IMR-90 (cell line): Measurements from ENCODE around the gene NNT. TPM values are rescaled to one million over a fixed set of nuclear protein-coding genes. Genes with fewer than 3 reads are reported as not detected.

Experiments used
- ATAC-seq: fragments of 200-7000 bp; cut with Tn5 transposase; 2 replicates; pipeline ENCODE4 v1.9.1; 2020; ENCODE audit warnings: low read depth, mild to moderate bottlenecking, moderate library complexity
- BruUV-seq: library from RNA; stranded (reverse); fragments of 400-500 nt; replicated peaks from 2 replicates; lab custom pipeline; 2021; lab: Mats Ljungman, UMichigan
- CTCF ChIA-PET: fragments of 300-600 bp; formaldehyde crosslinking; extraction: SDS; loops from one replicate; lab custom pipeline; 2021; ENCODE audit warnings: antibody characterized with exemption; lab: Yijun Ruan, JAX
- POLR2A ChIA-PET: fragments of 300-600 bp; sonication (Branson Sonifier 250); formaldehyde crosslinking; loops from one replicate; lab custom pipeline; 2022; ENCODE audit warnings: antibody characterized with exemption; ENCODE audit not compliant: unreplicated experiment; lab: Charles Lee
- DNase-seq: peaks from one replicate; pipeline ENCODE4 v3.0.0; 2013
- H2AFZ ChIP-seq: replicated peaks from 2 replicates; pipeline ENCODE3; 2013; ENCODE audit warnings: low read length, mild to moderate bottlenecking; ENCODE audit not compliant: poor library complexity
- H2AK5ac ChIP-seq: 2 replicates; pipeline ENCODE4 v1.6.1; 2013; ENCODE audit warnings: low read depth, low read length, inconsistent platforms
- H2AK9ac ChIP-seq: replicated peaks from 2 replicates; pipeline ENCODE3; 2013; ENCODE audit warnings: mild to moderate bottlenecking, low read depth, low read length, moderate library complexity; ENCODE audit not compliant: poor library complexity
- H2BK120ac ChIP-seq: 2 replicates; pipeline ENCODE4 v1.6.1; 2013; ENCODE audit warnings: low read depth, low read length, inconsistent platforms
- H2BK15ac ChIP-seq: 3 replicates; pipeline ENCODE4 v1.6.1; 2013; ENCODE audit warnings: low read depth, low read length, inconsistent platforms
- H2BK20ac ChIP-seq: 2 replicates; pipeline ENCODE4 v1.6.1; 2013; ENCODE audit warnings: low read depth, mild to moderate bottlenecking, inconsistent platforms, low read length, moderate library complexity
- H2BK5ac ChIP-seq: 2 replicates; pipeline ENCODE4 v1.6.1; 2013; ENCODE audit warnings: mild to moderate bottlenecking, low read depth, low read length, inconsistent platforms; ENCODE audit not compliant: poor library complexity, severe bottlenecking
- H3K14ac ChIP-seq: replicated peaks from 2 replicates; pipeline ENCODE4 v1.6.1; 2013; ENCODE audit warnings: low read depth, low read length, inconsistent platforms
- H3K18ac ChIP-seq: 2 replicates; pipeline ENCODE4 v1.6.1; 2013; ENCODE audit warnings: low read depth, low read length, control low read depth
- H3K23ac ChIP-seq: 2 replicates; pipeline ENCODE4 v1.6.1; 2013; ENCODE audit warnings: low read depth, low read length, inconsistent platforms
- H3K27ac ChIP-seq: 2 replicates; pipeline ENCODE4 v1.5.1; 2013; ENCODE audit warnings: mild to moderate bottlenecking, control low read depth, low read length; ENCODE audit not compliant: insufficient read depth
- H3K27me3 ChIP-seq: 2 replicates; pipeline ENCODE4 v1.6.1; 2013; ENCODE audit warnings: low read length; ENCODE audit not compliant: control insufficient read depth, insufficient read depth
- H3K36me3 ChIP-seq: 2 replicates; pipeline ENCODE4 v1.6.1; 2013; ENCODE audit warnings: low read length, mixed read lengths; ENCODE audit not compliant: control insufficient read depth, insufficient read depth
- H3K4ac ChIP-seq: 2 replicates; pipeline ENCODE4 v1.6.1; 2013; ENCODE audit warnings: low read depth, low read length, inconsistent platforms
- H3K4me1 ChIP-seq: 2 replicates; pipeline ENCODE4 v1.6.1; 2013; ENCODE audit warnings: low read length, mixed read lengths; ENCODE audit not compliant: control insufficient read depth, insufficient read depth
- H3K4me2 ChIP-seq: 2 replicates; pipeline ENCODE4 v1.6.1; 2013; ENCODE audit warnings: low read depth, mild to moderate bottlenecking, control low read depth, low read length, moderate library complexity
- H3K4me3 ChIP-seq: 2 replicates; pipeline ENCODE4 v1.5.1; 2013; ENCODE audit warnings: low read depth, mild to moderate bottlenecking, control low read depth, low read length, moderate library complexity; ENCODE audit not compliant: insufficient read depth
- H3K56ac ChIP-seq: 2 replicates; pipeline ENCODE4 v1.6.1; 2013; ENCODE audit warnings: low read length, inconsistent platforms; ENCODE audit not compliant: insufficient read depth; ENCODE audit errors: extremely low read depth
- H3K79me1 ChIP-seq, 2 experiments: 2 replicates each; pipeline ENCODE4 v1.6.1; 2013; ENCODE audit warnings: low read length in 2 of 2, inconsistent platforms in 1 of 2, low read depth in 1 of 2
- H3K9ac ChIP-seq: 2 replicates; pipeline ENCODE4 v1.6.1; 2013; ENCODE audit warnings: low read depth, low read length, control low read depth
- H3K9me1 ChIP-seq: 2 replicates; pipeline ENCODE4 v1.6.1; 2013; ENCODE audit warnings: low read length, inconsistent platforms; ENCODE audit not compliant: insufficient read depth
- H3K9me3 ChIP-seq: 2 replicates; pipeline ENCODE4 v1.6.1; 2013; ENCODE audit warnings: low read length; ENCODE audit not compliant: control insufficient read depth, insufficient read depth
- H4K20me1 ChIP-seq: 2 replicates; pipeline ENCODE4 v1.6.1; 2013; ENCODE audit warnings: low read length, inconsistent platforms; ENCODE audit not compliant: insufficient read depth
- H4K5ac ChIP-seq: 2 replicates; pipeline ENCODE4 v1.6.1; 2013; ENCODE audit warnings: mild to moderate bottlenecking, low read depth, low read length, control low read depth
- H4K8ac ChIP-seq, 2 experiments: 2 replicates each; pipeline ENCODE4 v1.6.1; 2013; ENCODE audit warnings: low read depth in 2 of 2, low read length in 2 of 2, control low read depth in 1 of 2, inconsistent platforms in 1 of 2
- H4K91ac ChIP-seq: 2 replicates; pipeline ENCODE4 v1.6.1; 2013; ENCODE audit warnings: low read depth, low read length, inconsistent platforms; ENCODE audit not compliant: insufficient read depth
- BHLHE40 ChIP-seq: fragments of 150-350 bp; IDR thresholded peaks from 2 replicates; pipeline ENCODE4 v1.6.1; 2016; ENCODE audit warnings: mild to moderate bottlenecking, low read depth, low read length
- RCOR1 ChIP-seq: IDR thresholded peaks from 2 replicates; pipeline ENCODE4 v1.6.1; 2012; ENCODE audit warnings: mild to moderate bottlenecking, low read length, improper control_type of control experiment; ENCODE audit not compliant: insufficient replicate concordance
- SMC3 ChIP-seq: fragments of 150-350 bp; IDR thresholded peaks from 2 replicates; pipeline ENCODE4 v1.6.1; 2016; ENCODE audit warnings: low read depth, mild to moderate bottlenecking, antibody characterized with exemption, low read length, moderate library complexity
- WGBS, 2 experiments: methylation state at CpG; one replicate each; pipeline versions ENCODE4 v1.1.5 to v1.1.7; 2013; ENCODE audit warnings: missing lambda C conversion rate in 2 of 2; ENCODE audit not compliant: insufficient read length in 1 of 2; ENCODE audit errors: extremely low coverage in 2 of 2; 5-methylcytosine and 5-hydroxymethylcytosine counted together
- dilution Hi-C: fragments of 300-500 bp; cut with HindIII; formaldehyde crosslinking; loops from one replicate; pipeline ENCODE4 v1.14.3; 2018; ENCODE audit warnings: low sequenced_read_pairs; ENCODE audit not compliant: unreplicated experiment
- in situ Hi-C: fragments of 300-500 bp; cut with MboI; formaldehyde crosslinking; loops from 3 replicates; pipeline ENCODE4 v1.14.3; 2019; ENCODE audit warnings: low sequenced_read_pairs, inconsistent platforms, mixed read lengths
- intact Hi-C: fragments of 100-400 bp; cut with micrococcal nuclease; formaldehyde crosslinking; loops from 2 replicates; pipeline ENCODE4 v1.10.0; 2022
- polyA plus RNA-seq, 3 experiments: library from polyadenylated mRNA; depleted of rRNA; stranded (reverse); fragments of >200 nt; gene quantifications; 2 replicates each; pipeline ENCODE4 v1.2.3, GENCODE V29; 2012; ENCODE audit warnings: low replicate concordance in 1 of 3
- total RNA-seq: library from RNA; depleted of rRNA; stranded (reverse); fragments of >200 nt; gene quantifications from 2 replicates; pipeline ENCODE4 v1.2.3, GENCODE V29; 2012
- TF ChIP-seq, protein P1 (sequence below): conservative IDR thresholded peaks from 2 replicates; pipeline ENCODE4 v1.5.1; 2012; ENCODE audit warnings: mild to moderate bottlenecking, low read depth, low read length, improper control_type of control experiment

Gene NNT
- total and polyA plus RNA-seq, 2 of the 4 experiments (the other 2 are of a cell fraction), result 23.1 to 57.2 TPM

DNA sequence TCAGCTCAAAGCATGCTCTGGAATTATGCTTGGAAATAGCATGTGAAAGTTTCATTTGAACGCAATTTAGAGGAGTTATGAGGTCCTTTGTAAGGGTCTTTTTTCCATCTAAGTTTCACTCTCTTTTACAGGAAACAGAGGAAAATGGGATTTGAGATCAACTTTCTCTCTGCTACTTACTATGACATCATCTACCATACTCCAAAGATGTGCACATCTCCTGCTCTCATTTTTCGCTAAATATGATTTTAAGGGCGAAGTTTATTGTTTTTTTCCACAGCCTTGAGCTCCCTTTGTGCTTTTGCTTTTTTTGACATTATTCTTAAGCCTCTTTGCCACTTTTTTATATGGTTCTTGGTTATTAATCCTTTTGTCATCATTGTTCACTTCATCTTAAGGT is 125.6 kb downstream of the NNT start:
- ChIA-PET CTCF (interaction anchor here (0.6 to 3.5 kb wide), 5 partner anchors 61 to 1046 kb away, joined by 3 to 16 read pairs (median 4); no protein-coding TSS in a partner anchor), POLR2A (no interaction called here)
- Histone ChIP-seq H3K4ac (no peak overlapping the region), H3K4me3 (no peak overlapping the region), H3K9ac (no peak overlapping the region), H2BK20ac (no peak overlapping the region), H3K23ac (no peak overlapping the region), H4K8ac (no peak overlapping the region), H3K4me1 (peaks cover 1% of the 10 kb centered on the region; the same call in 1 of the 2 replicates), H3K9me1 (no peaks in the 10 kb centered on the region), H3K14ac (no peak overlapping the region), H3K36me3 (no peaks in the 10 kb centered on the region), H3K27ac (no peak overlapping the region), H4K91ac (no peak overlapping the region), H3K4me2 (no peak overlapping the region), H3K9me3 (no peaks in the 10 kb centered on the region), H2BK120ac (no peak overlapping the region), H2AFZ (no peak overlapping the region), H3K79me1 (no peaks in the 10 kb centered on the region), H2AK5ac (no peak overlapping the region), H3K18ac (no peak overlapping the region), H2BK5ac (no peak overlapping the region), H3K27me3 (no peaks in the 10 kb centered on the region), H2AK9ac (no peak overlapping the region), H4K5ac (no peak overlapping the region), H2BK15ac (no peak overlapping the region), H3K56ac (no peak overlapping the region), H4K20me1 (no peaks in the 10 kb centered on the region)
- no TSS peak for BruUV-seq
- DNase-seq (no peak), ATAC-seq (no peak)
- WGBS, 2 experiments, result no CpG with 5 or more reads among the region's 3 CpGs
- intact Hi-C loops, result loop anchor here (2.0 to 5.0 kb wide), 2 partner anchors 96 to 1046 kb away; no protein-coding TSS in a partner anchor
- TF ChIP-seq, protein P1, sequence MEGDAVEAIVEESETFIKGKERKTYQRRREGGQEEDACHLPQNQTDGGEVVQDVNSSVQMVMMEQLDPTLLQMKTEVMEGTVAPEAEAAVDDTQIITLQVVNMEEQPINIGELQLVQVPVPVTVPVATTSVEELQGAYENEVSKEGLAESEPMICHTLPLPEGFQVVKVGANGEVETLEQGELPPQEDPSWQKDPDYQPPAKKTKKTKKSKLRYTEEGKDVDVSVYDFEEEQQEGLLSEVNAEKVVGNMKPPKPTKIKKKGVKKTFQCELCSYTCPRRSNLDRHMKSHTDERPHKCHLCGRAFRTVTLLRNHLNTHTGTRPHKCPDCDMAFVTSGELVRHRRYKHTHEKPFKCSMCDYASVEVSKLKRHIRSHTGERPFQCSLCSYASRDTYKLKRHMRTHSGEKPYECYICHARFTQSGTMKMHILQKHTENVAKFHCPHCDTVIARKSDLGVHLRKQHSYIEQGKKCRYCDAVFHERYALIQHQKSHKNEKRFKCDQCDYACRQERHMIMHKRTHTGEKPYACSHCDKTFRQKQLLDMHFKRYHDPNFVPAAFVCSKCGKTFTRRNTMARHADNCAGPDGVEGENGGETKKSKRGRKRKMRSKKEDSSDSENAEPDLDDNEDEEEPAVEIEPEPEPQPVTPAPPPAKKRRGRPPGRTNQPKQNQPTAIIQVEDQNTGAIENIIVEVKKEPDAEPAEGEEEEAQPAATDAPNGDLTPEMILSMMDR, result no peak
- no peak for TF ChIP-seq SMC3
- no peak for TF ChIP-seq RCOR1
- TF ChIP-seq BHLHE40, result no peak
- dilution Hi-C loops, result no loop called here
- in situ Hi-C loops, result loop anchor here (5.0 to 25.0 kb wide), 2 partner anchors 604 to 1059 kb away; no protein-coding TSS in a partner anchor
